ENCODE results near the gene TMEM259. TPM values are rescaled to one million over a fixed set of nuclear protein-coding genes. Genes with fewer than 3 reads are reported as not detected.
A peak's percentile ranks its signal among the peaks of the same experiment; 100 is the strongest.

TMEM259 gene
- total and polyA plus RNA-seq, 2 of the 13 experiments (the other 11 are each of a cell fraction or from before 2014, with no cell fraction given), result 64.7 to 164 TPM

- TF ChIP-seq ZNF407 (CRISPR knock-in tag; IDR thresholded peaks at IDR 0.05; ENCODE audit: not compliant biosample characterization) (no peak), TOE1 (CRISPR knock-in tag; IDR thresholded peaks at IDR 0.05) (no peak), ZNF639 (CRISPR knock-in tag; conservative IDR thresholded peaks at IDR 0.05) (no peak; the same call in 1 of the 2 replicates), RBM39 (IDR thresholded peaks at IDR 0.05; ENCODE audit: low read depth, low read length, poor library complexity, severe bottlenecking) (no peak), ZNF660 (CRISPR knock-in tag; IDR thresholded peaks at IDR 0.05; ENCODE audit: borderline replicate concordance, low read depth) (no peak), RFX1 (IDR thresholded peaks at IDR 0.05) (no peak), TEAD2 (CRISPR knock-in tag; IDR thresholded peaks at IDR 0.05) (no peak), SMAD1 (CRISPR knock-in tag; IDR thresholded peaks at IDR 0.05; ENCODE audit: borderline replicate concordance, low read depth) (no peak), CCAR2 (optimal IDR thresholded peaks at IDR 0.05; ENCODE audit: low read depth, low read length) (no peak), KLF15 (CRISPR knock-in tag; IDR thresholded peaks at IDR 0.05; ENCODE audit: borderline replicate concordance) (no peak), CERS6 (CRISPR knock-in tag; IDR thresholded peaks at IDR 0.05) (no peak), TARDBP (CRISPR knock-in tag; IDR thresholded peaks at IDR 0.05) (no peak; the same call in 1 of the 2 replicates), PHF5A (CRISPR knock-in tag; IDR thresholded peaks at IDR 0.05; ENCODE audit: low read depth, unreplicated experiment) (no peak), NKX3-1 (CRISPR knock-in tag; IDR thresholded peaks at IDR 0.05) (0 out of 2 replicates have a peak, but pooled peaks have one; percentile 17), RFXAP (CRISPR knock-in tag; IDR thresholded peaks at IDR 0.05; ENCODE audit: borderline replicate concordance) (no peak), KLF12 (CRISPR knock-in tag; IDR thresholded peaks at IDR 0.05; ENCODE audit: borderline replicate concordance) (peak; percentile 62; the same call in 1 of the 2 replicates), AKAP8 (CRISPR knock-in tag; IDR thresholded peaks at IDR 0.05) (no peak)
These were observed 5.2 kb upstream of the TMEM259 start, which contains the start of gene CNN2 (continued) for GRCh38 chr19:1025960-1026782.

All from HepG2 (cell line).